ENCODE results near the gene SPOCK2.
A peak's percentile ranks its signal among the peaks of the same experiment; 100 is the strongest.

The SPOCK2 gene

DNA sequence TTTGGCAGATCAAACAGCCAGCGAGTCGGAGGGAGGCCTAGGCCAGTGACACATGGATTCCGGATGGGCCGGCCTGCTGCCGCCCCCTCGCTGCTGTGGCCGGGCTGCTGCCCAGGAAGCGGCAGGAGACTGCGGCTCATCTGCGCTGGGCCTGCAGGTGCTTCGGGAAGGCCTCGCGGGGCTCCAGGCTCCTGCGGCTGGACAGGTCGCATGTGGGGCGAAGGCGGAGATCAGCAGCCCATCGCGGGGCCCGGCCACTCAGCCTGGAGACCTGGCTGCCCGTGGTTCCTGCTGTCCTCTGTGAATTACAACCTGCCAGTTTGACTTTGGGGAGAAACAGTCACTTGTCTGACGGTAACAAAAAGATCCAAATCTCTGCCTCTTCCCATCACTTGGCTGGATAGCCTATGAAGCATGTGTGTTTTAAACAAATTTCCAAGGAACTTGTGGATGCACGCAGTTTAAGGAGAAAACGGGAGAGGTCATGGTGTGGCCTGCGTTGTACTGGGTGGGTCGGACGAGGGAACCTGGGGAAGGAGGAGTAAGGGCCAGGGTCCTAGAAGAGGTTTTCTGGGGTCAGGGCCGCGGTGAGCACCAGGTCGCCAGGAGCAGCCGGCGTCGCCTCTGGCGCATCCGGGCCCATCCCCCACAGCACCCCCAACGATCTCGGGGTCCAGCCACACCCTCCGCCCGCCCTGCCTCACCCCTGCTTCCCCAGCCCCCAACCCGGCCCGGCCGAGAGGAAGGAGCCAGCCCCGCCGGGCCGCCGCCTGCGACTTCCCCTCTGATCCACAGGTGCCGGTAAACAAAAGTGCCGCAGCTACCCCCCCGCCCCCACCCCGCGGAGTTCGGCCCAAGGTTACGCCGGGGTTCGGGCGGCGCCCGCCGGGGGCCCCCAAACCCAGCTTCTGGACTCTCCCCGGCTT, 1.6 kb downstream of the SPOCK2 start:
- peak; percentile 63 for DNase-seq

- no peak for DNase-seq
These were observed 2.4 kb downstream of the SPOCK2 start for GRCh38 chr10:72085864-72086465.

DNA sequence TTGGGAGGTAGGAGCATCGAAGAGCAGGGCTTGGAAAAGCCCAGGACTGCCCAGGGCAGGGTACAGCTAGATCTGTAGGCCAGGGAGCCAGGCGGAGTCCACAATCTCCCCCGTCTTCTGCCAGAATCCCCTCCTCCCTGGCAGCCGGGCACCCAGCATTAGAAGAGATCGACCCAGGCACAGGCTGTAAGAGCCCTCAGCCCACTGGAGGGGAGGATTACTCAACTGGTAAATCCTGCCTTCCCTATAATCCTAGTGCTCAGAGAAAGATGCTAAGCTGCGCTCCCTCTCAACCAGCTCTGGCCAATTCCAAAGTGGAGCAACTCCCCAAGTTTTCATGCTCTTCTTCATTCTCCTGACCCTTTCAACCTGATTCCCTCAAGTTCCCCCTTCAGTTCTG, 3.2 kb downstream of the SPOCK2 start:
- no peak for DNase-seq

DNA sequence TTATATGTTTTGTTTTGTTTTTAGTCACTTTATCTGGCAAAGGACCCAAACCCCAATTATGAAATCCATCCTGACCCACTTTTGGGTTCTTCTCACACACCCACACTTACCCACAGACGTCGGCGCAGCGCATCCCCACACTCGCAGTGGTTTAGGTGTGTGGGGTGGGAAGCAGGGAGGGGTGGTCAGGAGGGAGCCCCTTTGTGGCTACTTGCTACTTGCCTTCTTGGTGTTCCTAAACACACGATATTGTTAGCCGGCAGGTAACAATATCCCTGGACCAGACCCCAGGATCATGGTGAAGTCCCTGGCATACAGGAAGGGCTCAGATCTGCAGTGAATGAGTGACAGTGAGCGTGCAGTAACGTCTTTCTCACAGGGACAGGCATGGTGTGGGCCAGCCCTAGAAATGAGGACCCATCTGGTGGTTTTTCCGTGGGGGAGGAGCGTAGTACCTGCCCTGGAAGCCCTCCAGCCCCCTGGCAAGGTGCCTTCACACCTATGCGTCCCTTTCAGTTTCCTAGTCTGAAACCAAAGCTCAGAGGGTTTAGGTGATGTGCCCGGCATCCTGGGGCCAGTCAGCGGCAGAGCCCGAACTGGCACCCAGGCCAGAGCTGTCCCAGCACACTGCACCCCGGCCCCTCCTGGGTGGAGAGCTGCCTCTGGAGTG, 4.4 kb downstream of the SPOCK2 start:
- peak; percentile 71 for DNase-seq

DNA sequence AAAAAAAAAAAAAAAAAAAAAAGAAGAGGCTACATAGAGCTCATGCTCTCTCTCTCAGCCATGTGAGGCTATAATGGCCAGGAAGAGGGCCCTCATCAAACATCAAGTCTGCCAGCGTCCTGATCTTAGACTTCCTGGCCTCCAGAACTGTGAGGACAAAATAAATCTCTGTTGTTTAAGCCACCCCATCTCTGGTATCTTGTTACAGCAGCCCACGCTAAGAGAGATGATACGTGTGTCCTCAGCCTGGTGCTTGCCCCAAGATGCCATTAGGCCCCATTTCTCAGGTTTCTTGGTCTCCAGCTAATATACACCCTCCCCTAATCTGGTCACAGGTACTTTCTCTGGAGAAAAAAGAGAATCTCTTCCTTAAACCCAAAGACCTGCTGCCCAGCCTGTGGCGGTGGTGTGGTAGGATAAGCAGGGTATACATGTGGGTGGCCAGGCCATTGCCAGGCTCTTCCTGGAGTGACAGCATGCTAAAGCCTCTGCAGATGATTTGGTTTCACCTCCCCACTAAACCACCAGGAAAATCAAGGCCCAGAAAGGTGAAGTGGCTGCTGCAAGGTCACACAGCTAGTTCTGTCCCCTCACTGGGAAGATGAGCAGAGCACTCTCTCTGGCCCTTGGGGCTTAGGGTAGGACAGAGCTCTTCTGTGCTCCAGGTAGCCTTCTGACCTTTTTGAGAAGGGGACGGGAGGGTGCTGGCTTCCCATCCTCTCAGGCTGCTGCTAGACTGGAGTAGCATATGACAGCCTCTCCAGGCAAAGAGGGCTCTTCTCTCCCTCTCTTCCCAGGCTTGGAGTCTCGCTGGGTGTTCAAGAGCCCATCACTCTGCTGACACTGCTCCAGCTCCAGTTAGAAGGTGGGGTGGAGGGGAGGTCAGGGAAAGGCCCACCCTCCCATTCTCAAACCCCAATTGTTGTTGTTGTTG, 5.2 kb downstream of the SPOCK2 start:
- DNase-seq = no peak

DNA sequence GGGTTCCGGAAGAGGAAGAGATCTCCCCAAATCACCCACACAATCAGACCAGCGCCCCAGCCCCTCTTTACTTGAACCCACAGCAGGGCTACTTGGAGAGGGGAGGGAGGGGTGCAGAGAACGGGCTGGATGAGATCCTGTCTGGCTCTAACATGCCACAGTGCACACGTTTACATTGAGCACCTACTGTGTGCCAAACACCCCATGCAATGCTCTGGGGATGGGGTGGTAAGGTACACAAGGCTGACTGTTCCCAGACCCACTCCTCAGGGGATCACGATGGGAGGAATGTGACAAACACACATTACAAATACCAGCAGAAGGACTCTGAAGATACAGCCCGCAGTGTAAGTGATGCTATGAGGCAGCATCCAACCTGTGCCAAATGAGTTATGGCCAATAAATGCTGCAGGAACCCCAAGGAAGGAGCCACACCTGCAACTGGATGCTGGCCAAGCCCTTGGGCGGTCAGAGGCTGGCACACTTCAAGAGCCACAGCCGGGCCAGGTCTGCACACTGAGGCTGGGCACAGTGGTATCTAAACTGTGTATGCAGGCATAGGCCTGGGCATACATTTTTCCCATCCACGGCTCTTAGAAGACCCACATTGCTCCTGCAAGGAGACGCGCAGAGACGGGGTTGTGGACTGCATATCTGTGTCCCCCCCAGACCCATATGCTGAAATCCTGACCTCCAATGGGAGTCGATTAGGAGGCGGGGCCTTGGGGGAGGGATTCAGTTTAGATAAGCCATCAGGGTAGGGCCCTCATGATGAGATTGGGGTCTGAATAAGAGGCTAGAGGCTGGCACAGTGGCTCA, 6.4 kb downstream of the SPOCK2 start:
- DNase-seq = no peak

DNA sequence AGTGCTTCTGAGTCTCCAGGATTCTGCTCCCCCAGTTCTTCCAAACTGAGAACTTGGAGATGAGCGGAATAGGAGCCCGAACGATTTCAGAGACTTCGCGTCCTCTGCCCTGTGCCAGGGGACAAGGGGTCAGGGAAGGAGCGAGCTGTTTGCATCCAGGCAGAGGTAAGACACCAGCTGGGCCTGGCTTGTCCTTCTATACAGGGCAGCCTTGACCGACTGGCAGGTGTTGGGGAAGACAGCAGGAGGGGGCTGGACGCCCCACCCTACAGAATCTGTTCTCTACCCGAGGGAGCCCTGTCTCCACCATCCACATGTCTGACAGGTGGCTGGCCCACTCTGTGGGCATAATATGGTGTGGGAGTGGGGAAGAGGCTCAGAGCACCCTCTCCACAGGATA, 7.1 kb downstream of the SPOCK2 start:
- no peak for DNase-seq

DNA sequence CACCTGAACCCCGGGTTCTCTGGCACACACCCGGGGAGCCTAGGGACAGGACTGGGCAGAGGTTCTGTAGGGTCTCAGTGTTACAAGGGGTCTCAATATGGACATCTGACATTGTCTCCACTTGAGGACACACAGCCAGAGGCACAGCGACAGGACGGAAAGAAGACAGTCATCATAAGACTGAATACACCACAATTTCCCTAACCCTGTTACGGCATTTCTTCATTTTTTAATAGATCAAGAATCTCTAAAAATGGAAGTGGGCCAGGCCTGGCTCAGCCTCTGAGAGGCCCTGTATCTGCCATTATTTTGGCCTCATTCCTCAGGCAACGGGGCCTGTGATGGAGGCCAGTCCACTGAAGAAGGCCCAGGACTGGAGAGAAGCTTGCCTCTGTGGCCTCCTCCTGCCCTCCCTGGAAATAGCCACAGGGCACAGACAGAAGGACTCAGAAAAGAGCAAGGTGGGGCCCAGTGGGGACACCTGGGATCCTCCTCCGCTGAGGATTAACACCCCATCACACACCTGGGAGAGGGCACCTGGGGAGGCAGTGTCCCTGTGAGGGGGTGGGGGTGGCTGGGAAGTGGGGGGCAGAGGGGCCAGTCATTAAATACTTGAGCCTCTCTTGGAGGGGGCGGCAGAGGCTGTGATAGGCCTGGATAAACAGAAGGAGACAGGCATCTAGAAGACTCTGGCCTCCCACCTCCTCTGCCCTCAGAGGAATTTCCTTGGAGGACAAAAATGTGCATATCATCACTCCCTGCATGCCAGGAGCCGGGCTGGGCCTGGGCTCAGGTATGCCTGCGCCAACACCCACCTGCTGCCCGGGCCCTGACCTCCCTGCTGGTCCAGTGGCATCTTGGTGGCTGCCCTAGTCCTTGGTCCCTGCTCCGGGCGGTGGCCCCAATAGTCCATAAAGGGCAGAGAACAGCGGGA, 8.0 kb downstream of the SPOCK2 start:
- no peak for DNase-seq

DNA sequence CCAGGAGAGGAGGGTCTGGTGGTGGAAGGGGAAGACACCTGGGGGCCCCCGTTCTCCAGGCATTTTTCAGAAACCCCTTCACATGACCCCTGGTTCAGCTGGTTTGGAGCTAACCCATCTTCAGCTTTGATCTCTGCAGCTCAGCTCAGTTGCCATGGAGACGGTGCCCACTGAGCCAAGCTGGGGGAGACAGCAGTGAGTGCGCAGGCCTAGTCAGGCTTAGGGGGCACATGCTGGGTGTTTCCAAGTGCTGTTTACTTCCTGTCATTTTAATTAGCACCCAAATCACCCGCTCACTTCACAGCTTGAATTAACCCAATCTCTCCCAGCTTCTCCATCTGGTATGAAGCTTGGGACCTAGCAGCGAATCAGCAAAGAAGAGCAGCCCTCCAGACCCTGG, 9.0 kb downstream of the SPOCK2 start:
- no peak for DNase-seq

DNA sequence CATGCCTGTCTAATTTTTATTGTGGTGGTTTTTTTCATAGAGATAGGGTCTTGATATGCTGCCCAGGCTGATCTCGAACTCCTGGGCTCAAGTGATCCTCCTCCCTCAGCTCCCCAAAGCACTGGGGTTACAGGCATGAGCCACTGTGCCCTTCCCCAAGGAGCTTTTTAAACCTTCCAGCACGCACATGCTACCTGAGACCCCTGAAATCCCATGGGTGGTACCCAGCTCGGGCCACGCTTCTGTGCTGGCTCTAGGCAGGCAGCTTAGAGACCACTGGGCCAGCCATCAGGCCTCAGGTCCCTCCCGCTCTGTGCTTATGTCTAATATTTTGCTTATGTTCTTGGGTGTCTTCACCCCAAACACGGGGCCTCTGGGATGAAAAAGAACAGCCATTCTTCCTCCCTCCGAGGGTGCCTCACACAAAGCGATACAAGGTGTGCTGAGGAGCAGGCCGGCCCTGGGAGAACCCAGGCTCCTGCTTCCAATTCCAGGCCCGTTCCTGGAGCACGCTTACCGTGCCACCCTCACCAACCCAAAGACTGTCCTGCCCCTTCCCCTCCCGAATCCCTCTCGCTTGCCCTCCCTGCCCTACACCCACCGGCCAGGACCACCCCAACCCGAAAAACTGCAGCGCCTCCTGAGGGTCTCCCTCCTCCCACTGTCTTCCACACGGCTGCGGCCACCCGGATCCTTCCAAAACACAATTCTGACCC, 10.9 kb downstream of the SPOCK2 start:
- no peak for DNase-seq

- DNase-seq = no peak
These were observed 11.6 kb downstream of the SPOCK2 start for GRCh38 chr10:72076756-72077155.

DNA sequence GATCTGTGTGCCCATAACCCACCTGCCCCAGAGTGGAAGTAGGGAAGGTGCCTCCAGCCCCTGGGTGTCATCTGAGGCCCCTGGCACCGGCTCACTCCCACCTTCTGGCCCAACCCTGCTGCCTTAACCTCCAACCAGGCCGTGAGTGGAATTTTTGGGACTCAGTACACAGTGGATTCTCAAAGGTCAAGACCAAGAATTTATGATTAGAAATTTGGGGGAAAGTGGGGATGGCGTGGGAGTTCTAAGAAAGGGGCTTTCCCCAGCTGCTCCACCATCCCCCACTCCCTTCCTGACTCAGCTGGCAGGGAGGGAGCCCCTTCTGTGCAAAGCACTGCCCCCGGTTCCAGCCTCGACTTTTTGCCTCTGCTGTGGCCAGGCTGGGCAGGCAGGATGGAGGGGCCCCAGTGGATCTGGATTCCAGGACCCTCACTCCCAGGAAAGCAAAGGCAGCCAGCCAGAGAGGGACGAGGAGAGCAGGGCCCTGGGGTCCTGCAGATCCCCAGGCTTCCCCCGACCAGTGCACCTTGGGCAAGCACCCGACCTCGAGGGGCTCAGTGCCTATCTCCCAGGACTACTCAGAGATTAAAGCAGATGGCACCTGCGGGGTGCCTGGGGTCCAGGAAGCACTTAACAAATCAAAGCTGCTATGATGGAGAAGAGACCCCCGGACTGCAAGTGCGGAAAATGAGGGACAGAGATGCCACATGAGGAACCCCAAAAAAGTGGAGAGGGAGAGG, 12.8 kb downstream of the SPOCK2 start:
- DNase-seq = no peak

- DNase-seq = no peak
These were observed 13.6 kb downstream of the SPOCK2 start for GRCh38 chr10:72074574-72075375.

DNA sequence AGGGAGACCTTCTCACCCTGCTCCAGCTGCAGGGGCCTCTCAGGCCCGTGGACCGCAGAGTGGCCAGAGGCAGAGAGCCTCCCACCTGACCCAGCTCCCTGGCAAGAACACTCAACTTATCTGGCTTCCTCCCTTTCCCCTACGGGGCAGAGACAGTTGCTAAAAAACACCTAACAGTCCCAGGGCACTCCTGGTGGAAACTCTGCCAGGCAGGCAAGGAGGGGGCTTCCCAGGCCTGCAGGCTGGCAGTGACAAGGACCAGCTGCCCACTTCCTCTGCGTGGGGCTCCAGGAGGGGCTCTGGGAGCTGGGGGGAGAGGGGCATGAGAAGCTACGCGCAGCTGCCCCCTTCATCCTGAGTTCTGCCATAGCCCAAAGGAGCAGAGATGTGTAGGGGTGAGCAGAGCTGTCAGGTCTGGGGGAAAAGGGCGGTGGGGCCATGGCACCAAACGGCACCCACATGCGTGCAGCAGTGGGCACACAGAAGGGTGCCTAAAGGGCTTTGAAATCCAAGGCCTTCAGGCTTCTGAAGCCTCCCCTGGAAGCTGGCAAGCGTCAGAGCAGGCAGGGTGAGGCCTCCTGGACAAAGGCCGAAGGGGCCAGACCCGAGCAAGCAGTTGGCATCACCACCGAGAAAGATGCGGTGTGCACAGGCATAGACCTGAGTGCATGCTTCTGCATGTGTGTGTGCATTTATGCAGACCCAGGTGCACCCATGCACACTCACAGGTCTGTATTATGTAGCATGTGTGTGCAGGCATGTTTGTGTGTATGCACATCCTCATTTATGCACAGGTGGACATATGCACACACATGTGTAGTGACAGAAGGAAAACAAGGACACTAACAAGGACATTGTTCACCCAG, 14.4 kb downstream of the SPOCK2 start:
- no peak for DNase-seq

- DNase-seq = no peak
These were observed 15.7 kb downstream of the SPOCK2 start for GRCh38 chr10:72072639-72073038.

DNA sequence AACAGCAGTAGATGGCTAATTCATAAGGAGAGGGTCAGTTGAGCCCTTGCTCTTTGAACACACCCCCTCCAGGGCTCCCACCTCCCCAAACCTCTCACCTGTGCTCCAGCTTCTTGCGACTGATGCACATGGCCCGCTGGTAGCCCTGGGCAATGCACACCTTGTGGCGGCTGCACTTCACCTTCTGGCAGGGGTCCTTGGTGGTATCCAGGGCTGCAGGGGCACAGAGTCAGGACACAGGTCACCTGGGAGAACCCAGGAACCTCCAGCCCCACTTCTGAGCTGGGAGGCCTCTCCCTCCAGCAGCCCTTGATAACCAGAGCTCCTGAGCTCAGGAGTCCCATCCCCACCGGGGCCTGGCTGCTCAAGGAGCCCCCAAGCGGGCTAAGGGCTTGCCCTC, 16.3 kb downstream of the SPOCK2 start:
- DNase-seq = no peak

Data from activated CD4-positive, alpha-beta T cell treated with anti-CD3 and anti-CD28 coated beads, Interleukin-2, amount 50 U/mL, for 16 hours (primary cell).